ENCODE measurements around the gene PDE4A. TPM values are rescaled to one million over a fixed set of nuclear protein-coding genes. Genes with fewer than 3 reads are reported as not detected.

PDE4A gene
- total and polyA plus RNA-seq, 2 of the 8 experiments (the other 6 are each of a cell fraction or from before 2014, with no cell fraction given), result 2.0 to 4.4 TPM

GRCh38 chr19:10497371-10497770 lies 77.0 kb downstream of the PDE4A start (continued):
- TF ChIP-seq GTF2F1 (IDR thresholded peaks at IDR 0.05; ENCODE audit: borderline replicate concordance, low read depth, low read length) (no peak), KDM4A (IDR thresholded peaks at IDR 0.05; ENCODE audit: low read depth, low read length, severe bottlenecking) (no peak), SRF (IDR thresholded peaks at IDR 0.05; ENCODE audit: low read depth, low read length) (no peak), EZH2 (IDR thresholded peaks at IDR 0.05; ENCODE audit: low read depth, low read length, severe bottlenecking) (no peak), NANOG (IDR thresholded peaks at IDR 0.05; ENCODE audit: insufficient read depth, low read depth, low read length, poor library complexity, severe bottlenecking) (no peak), CBX8 (IDR thresholded peaks at IDR 0.05; ENCODE audit: borderline replicate concordance, low read depth, low read length) (no peak)

All from H1 (cell line).